NCI-H2171 treated with DMSO at 0.1 percent for 48 hours (cell line): Measurements from ENCODE around the gene TSHZ2.

Experiments used
- DNase-seq: peaks from one replicate; lab custom pipeline; 2025; lab: John Stamatoyannopoulos, UW

TSHZ2 gene

GRCh38 chr20:53282217-53282955, 310.2 kb downstream of the TSHZ2 start:
- no peak for DNase-seq

DNA sequence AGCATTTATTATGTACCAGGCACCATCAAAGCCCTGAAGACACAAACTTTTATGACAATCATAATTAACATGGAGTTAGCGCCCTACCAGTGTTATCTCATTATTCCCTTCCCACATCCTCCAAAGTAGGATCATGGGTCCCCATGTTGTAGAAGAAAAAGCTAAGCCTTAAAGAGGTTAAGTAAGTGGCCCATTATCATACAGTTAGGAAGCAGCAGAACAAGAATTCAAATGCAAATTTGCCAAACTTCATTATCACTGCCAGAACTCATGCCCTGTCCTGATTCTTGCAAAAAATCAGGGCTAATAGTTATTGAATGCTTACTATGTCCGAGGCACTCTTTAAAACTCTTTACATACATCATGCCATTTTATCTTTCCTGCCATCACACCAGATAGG, 310.9 kb downstream of the TSHZ2 start:
- no peak for DNase-seq

DNA sequence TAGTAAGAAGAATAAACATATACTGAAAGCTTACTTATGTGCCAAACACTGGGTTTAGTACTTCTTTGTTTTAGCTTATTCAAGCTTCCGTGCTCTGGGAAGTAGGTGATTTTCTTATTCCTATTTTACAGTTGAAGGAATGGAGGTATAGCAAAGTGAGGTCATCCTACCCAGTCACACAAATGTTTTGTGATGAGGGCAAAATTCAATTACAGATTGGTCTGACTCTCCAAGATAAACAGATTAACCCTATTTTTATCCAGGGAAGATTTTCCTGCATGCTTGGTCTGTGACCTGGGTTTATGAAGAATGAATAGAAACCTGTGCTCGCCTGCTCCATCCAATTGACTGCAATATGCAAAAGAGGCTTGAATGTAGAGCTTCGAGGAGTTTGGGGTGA, 311.4 kb downstream of the TSHZ2 start:
- no peak for DNase-seq

DNA sequence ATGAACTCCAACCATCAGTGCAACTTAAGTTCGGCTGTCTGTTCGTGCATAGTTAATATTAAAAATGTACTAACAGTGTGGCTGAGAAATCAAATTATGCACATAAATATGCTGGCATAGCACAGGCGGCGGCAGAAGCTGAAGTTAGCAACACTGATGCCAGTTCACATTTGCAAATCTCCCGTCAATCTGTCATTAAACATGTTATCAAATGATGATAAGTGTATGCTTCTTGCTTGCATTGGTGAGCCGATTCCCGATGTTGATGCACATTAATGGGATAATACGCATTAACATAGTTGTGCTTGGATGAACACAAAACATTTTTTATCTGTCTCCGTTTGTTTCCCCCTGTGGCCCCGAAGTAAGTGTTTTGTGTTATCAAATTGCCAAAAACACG, 312.1 kb downstream of the TSHZ2 start:
- DNase-seq = no peak

GRCh38 chr20:53284696-53285095, 312.5 kb downstream of the TSHZ2 start:
- DNase-seq = no peak

GRCh38 chr20:53287357-53288042, 315.3 kb downstream of the TSHZ2 start:
- no peak for DNase-seq

GRCh38 chr20:53291548-53291947, 319.4 kb downstream of the TSHZ2 start:
- no peak for DNase-seq

GRCh38 chr20:53292347-53292746, 320.2 kb downstream of the TSHZ2 start:
- no peak for DNase-seq

DNA sequence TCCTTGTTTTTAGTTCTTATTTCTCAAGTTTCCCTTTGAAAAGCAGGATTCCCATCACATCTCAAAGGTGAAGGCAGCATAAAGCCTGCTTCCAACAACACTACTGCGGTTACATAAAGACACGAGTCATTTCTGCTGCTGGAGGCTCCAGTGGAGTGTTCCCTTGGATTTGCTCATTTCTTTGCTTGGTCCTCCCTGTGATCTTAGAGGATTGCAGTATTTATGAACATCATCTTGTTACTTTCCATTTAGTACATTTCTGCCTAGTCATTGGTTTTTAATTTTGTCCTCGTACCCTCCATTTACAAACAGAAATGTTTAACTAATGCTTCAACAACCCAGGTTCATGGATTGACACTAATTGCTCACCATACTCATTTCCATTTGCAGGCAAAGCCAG, 322.6 kb downstream of the TSHZ2 start:
- no peak for DNase-seq

- DNase-seq = no peak
Measured at GRCh38 chr20:53296025-53296424, 323.9 kb downstream of the TSHZ2 start.

GRCh38 chr20:53296451-53297153, 324.4 kb downstream of the TSHZ2 start:
- no peak for DNase-seq

GRCh38 chr20:53297154-53297529, 325.0 kb downstream of the TSHZ2 start:
- no peak for DNase-seq

DNA sequence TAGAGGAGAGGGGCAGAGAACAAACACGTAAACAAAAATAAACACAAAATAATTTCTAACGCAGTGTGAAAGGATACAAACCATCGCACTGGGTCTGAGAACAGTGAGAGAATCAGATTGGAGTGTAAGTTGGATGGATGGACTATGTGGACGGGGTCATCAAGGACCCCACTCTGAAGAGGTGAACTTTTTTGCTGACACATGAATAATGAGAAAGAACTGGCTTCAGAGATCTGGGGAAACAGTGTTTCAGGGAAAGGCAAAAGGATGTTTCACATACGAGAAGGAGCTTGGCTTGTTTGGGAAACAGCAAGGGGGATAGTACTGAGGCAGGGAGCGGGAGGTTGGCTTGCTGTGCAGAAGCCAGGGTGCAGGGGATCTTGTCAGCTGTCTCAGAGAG, 326.1 kb downstream of the TSHZ2 start:
- no peak for DNase-seq

DNA sequence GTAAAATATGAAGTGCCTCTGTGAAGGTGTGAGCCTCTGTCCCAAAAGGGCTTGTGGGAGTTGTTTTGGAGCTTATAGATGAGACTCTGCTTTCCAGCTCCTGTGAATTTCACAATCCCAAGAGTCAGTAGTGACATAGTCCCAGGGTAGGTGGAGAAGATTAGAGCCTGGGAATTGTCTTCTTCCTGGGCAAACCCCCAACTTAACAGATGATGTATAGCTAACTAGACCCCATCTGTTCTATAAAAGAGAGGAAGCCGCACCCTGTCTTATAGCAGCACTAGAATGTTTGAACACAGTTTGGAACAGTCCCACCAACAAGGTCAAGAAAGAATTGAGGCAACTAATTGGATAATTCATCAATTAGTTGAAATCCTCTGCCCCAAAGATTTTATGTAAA, 326.8 kb downstream of the TSHZ2 start:
- no peak for DNase-seq

- no peak for DNase-seq
Measured at GRCh38 chr20:53299831-53300230, 327.7 kb downstream of the TSHZ2 start.

DNA sequence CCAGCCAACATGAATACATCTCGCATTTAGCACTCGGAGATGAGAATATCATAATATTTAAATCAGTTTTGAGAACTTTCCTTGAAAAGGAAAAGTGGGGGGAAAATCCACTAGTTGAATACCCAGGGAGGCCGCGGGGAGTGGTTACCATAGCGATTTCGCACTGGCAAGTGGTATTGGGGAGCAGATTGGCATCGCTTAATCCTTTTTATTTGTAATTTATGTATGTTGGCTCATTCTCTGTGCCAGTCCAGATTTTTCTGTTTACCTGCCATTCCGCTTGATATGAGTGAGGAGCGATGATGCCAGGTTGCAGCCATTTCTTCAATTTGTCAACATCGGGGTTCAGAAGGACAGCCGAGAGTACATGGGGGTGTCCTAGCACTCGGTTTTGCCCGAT, 329.7 kb downstream of the TSHZ2 start:
- no peak for DNase-seq

DNA sequence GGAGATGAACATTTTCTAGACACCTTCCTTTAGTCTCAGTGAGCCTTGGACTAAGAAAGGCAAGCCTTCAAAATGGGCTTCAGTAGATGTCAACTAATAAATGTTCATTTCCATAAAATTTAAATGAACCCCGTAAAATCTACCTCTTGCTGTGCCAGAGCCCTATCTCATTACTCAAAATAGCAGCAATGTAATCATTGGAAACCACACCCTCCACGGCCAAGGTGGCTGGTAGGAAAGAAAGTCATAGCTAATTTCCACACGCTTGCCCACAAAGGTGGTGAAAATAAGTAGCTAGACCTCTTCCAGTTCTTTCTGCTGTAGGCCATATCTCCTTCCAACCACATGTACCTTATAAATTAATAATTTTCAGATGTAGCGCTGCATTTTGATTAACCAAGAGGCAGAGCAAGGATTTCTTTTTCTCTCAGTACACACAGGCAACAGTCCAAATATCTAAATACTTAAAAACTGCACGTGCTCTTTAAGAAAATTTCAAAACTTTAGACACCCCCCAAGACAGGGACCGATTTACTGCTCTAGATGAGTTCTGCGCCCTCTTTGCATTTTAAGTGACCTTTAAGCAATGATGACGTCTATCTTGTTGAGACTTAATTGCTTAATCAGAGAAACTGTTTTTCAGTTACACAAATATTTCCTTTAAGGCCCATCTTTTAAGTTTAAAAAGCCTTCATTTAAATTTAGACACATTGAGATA, 330.7 kb downstream of the TSHZ2 start:
- no peak for DNase-seq

- no peak for DNase-seq
Measured at GRCh38 chr20:53303413-53303760, 331.2 kb downstream of the TSHZ2 start.

DNA sequence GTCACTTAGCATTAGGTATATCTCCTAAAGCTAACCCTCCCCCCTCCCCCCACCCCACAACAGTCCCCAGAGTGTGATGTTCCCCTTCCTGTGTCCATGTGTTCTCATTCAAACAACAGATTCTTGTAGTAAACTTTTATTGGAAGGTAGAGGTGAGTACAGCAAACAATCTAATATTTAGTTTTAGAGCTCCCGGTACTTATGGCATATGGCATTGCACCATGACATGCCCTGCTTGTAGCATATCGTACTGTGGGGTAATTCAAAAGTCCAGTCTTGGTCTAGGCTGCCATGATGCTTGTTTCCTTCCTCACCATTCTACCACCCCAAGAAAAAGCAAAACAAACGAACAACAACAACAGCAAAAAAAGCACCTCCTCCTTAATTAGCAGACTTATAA, 332.0 kb downstream of the TSHZ2 start:
- DNase-seq = no peak

GRCh38 chr20:53306192-53306805, 334.1 kb downstream of the TSHZ2 start:
- DNase-seq = no peak

DNA sequence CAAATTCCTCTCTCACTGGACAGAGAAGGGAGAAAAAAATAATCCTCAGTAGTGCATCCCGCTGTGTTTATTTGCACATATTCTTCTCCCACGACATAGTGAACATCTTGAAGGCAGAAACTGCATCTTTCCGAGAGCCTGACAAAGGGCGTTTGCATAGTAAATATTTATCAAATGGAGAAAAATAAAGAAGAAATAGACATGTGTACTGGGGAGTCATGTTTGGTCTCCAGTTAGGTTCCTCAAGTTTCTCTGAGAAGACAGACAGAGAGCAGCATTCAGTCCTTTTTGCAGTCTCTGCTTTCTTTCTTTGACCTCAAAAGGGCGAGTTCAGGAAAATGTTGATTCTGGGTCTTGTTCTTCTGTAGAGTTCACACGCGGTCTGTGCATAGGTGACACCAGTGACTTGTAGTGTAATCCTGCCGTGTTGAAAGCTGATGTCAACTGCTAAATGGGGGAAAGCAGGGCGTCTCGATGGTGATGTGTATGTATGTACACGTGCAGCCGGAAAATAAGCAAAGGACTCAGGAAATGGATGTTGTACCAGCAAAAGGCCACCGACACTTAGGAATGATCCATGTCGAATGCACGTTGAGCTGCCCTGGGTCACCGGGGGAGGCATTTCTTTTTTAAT, 335.9 kb downstream of the TSHZ2 start:
- no peak for DNase-seq

DNA sequence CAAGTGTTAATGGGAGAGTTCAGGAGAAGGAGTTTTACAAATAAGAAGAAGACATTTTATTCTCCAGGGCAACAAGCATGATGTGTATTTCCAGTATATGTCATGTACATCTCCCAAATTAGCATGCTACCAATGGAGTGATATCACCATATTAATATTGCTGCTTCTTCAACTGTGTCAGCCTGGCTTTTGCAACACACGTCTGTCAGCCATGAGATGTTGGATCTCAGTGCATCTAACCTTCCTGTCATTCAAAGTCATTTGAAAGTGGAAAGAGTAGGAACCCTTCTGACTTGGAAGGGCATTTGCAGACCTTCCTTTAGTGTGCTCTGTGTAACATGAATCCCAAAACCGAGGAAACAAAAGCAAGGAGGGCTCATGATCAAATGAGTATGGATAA, 337.4 kb downstream of the TSHZ2 start:
- no peak for DNase-seq
